ELF-1 (cell line): ENCODE measurements around the gene PRPF40B.

Experiments used
- DNase-seq: peaks from one replicate; pipeline ENCODE4 v3.0.0-alpha.2; 2016; ENCODE audit warnings: low read depth, low spot score

The PRPF40B gene

GRCh38 chr12:49683599-49684309, 60.4 kb downstream of the PRPF40B start:
- DNase-seq, result no peak

DNA sequence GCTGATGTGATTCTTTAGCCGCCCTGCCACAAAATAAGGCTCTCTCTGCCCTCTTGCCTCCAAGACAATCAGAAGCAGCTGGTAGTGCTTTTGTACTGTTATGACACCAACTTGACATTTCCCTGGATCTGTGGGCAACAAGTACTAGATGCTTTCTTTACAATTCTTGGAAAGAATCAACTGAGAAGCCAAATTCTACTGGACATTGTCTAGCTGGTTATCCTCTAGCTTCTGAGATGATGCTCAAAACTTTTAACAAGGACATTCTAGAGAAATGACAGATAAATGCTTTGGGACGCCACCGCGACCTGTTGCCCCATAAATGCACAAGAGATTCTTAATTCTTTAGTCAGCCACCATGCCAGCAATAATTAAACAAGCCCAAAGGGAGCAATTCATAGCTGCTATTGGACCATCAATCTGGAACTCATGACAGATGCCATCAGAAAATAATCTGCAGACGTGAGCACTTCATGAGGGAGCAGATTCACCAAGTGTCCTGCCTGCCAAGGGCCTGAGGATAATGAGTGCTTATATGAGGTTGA, 61.0 kb downstream of the PRPF40B start:
- no peak for DNase-seq

- DNase-seq, result peak; percentile 44
Observed at GRCh38 chr12:49687941-49688340, 64.6 kb downstream of the PRPF40B start.

- no peak for DNase-seq
Observed at GRCh38 chr12:49689237-49689636, 65.9 kb downstream of the PRPF40B start.

DNA sequence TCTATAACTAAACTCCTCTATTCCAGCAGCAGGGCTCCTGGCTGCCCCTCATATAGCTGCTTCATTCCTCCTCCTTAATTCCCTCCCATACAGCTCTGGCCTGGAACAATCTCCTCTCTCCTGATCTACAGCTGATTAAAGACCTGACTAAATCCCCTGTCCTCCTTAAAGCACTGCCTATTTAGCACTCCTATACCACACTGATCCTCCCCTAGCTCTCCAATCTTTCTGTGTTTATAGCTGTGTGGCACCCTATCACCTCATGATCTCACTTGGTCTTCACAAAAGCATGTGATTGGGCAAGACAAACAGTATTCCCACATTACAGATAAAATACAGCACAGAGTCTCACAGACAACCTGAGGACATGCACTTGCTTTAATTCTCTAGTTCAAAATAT, 66.4 kb downstream of the PRPF40B start:
- DNase-seq, result no peak

GRCh38 chr12:49692851-49693250, 69.5 kb downstream of the PRPF40B start:
- DNase-seq, result no peak

DNA sequence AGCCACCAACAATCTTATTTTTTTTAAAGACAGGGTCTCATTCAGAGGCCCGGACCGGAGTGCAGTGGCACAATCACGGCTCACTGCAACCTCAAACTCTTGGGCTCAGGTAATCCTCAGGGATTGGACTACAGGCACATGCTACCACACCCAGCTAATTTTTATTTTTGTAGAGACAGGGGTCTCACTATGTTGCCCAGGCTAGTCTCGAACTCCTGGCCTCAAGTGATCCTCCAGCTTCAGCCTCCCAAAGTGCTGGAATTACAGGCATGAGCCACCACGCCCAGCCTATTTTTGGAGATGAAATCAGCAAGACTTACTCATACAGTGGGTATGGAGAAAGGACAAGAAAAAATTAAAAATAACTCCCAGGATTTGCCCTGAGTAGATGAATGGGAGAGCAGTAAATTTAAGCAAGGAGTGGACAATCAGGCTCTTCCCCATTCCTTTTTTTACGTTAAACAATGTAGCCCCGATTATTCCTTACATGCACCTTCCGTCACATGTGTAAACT, 70.6 kb downstream of the PRPF40B start:
- DNase-seq, result no peak
